Tibial nerve (tissue), 4 donors: ENCODE measurements around the gene KMT2B.

Experiments used
- CTCF ChIP-seq, 5 experiments: fragments of 200-600 bp in 3 of 5; fragments of 450-650 bp in 2 of 5; sonication (generic) in 3 of 5; IDR thresholded peaks; one replicate each; pipeline ENCODE4 v1.5.1; 2016 to 2019; ENCODE audit warnings: antibody characterized with exemption in 5 of 5, mild to moderate bottlenecking in 3 of 5, moderate library complexity in 2 of 5
- EP300 ChIP-seq, 2 donors: sonication (generic); formaldehyde crosslinking; IDR thresholded peaks; one replicate each; pipeline ENCODE4 v1.6.1; 2017; ENCODE audit warnings: antibody characterized with exemption in 2 of 2, mild to moderate bottlenecking in 1 of 2
- POLR2A ChIP-seq, 2 donors: fragments of 450-650 bp; IDR thresholded peaks; one replicate each; pipeline ENCODE4 v1.6.1; 2017; ENCODE audit warnings: antibody characterized with exemption in 2 of 2, mild to moderate bottlenecking in 2 of 2, moderate library complexity in 2 of 2

DNA sequence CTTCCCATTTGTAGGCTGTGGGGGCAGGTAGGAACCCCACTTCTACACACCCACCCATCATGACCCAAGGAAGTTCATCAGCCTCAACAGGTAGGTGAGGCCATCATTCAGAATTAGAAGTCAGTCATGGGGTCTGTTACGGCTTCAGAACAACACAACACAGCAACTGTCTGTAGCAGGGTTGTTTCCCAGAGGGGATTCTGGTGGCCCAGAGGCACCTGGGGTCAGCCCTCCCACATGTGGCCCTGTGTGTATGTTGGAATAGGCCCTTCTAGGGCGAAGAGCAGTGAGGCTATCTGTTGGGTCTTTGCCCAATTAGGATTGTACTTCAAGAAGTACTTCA is 21.1 kb downstream of the KMT2B start:
- TF ChIP-seq CTCF (IDR thresholded peaks at IDR 0.05) (no peak), POLR2A (IDR thresholded peaks at IDR 0.05) (no peak), EP300 (IDR thresholded peaks at IDR 0.05) (no peak)
